Neuron (in vitro differentiated cells): ENCODE results near the gene CDK1.
A peak's percentile ranks its signal among the peaks of the same experiment; 100 is the strongest.

ENCODE experiments used
- H2AFZ ChIP-seq: one replicate; pipeline ENCODE4 v1.6.1; 2013; ENCODE audit warnings: low read depth, mild to moderate bottlenecking, inconsistent platforms, low read length, moderate library complexity
- H3K27me3 ChIP-seq: one replicate; pipeline ENCODE4 v1.6.1; 2013; ENCODE audit warnings: low read length; ENCODE audit not compliant: insufficient read depth
- H3K36me3 ChIP-seq: one replicate; pipeline ENCODE4 v1.6.1; 2013; ENCODE audit warnings: low read length; ENCODE audit not compliant: insufficient read depth
- H3K4me1 ChIP-seq: one replicate; pipeline ENCODE4 v1.6.1; 2013; ENCODE audit warnings: low read length; ENCODE audit not compliant: insufficient read depth
- H3K4me3 ChIP-seq: 2 replicates; pipeline ENCODE4 v1.5.1; 2013; ENCODE audit warnings: mild to moderate bottlenecking, low read length, moderate library complexity
- H3K9me3 ChIP-seq: one replicate; pipeline ENCODE4 v1.6.1; 2013; ENCODE audit warnings: low read length

Gene CDK1

GRCh38 chr10:60778214-60778970 is at the start of gene CDK1:
TSS of gene CDK1 (plus strand) at chr10:60778478. CDS start at chr10:60780166, 1,688 bp downstream.
- peaks cover 1% of the 10 kb centered on the region for H3K9me3 ChIP-seq
- H3K27me3 ChIP-seq: no peaks in the 10 kb centered on the region
- H3K4me3 ChIP-seq: peak within 1 kb of the TSS; percentile 86
- H2AFZ ChIP-seq: peak within 1 kb of the TSS; percentile 98
- H3K36me3 ChIP-seq: peaks cover 19% of the 10 kb centered on the region
- H3K4me1 ChIP-seq: peaks cover 21% of the 10 kb centered on the region

- Histone ChIP-seq H2AFZ (no peak overlapping the region), H3K36me3 (no peaks in the 10 kb centered on the region), H3K4me1 (no peaks in the 10 kb centered on the region), H3K4me3 (no peak overlapping the region), H3K27me3 (no peaks in the 10 kb centered on the region), H3K9me3 (no peaks in the 10 kb centered on the region)
These were observed 49.2 kb upstream of the CDK1 start for GRCh38 chr10:60729106-60729505.

- Histone ChIP-seq H3K36me3 (no peaks in the 10 kb centered on the region), H2AFZ (no peak overlapping the region), H3K27me3 (no peaks in the 10 kb centered on the region), H3K9me3 (no peaks in the 10 kb centered on the region), H3K4me3 (no peak overlapping the region), H3K4me1 (no peaks in the 10 kb centered on the region)
These were observed 47.0 kb upstream of the CDK1 start for GRCh38 chr10:60731134-60731885.

DNA sequence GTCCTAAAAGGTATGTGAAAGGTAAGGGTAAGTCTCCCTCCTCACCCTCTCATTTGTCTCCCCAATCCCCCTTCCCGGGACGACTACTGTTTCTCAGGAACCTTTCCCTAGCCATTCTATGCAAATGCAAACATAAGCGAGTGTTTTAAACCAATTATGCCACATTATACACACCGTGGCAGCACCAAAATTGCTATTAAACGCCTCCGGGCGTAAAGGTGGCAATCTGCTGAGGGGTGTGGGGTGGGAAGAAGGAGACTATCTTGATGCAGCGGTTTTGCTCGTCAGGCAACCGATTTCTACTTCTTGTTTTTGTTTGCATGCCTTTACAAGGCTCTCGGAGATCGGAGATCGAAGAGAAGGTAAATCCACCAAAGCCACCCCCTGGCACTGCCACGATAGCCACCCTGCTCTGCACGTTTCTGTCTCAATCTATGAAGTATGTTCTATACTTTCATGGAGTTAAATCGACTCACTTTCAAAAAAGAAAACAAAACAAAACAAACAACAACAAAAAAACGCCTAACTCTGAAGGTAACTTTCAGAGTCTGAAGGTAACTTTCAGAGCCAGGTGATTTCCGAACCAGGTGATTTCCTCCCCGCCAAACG is 46.0 kb upstream of the CDK1 start:
- H3K27me3 ChIP-seq: no peaks in the 10 kb centered on the region
- no peaks in the 10 kb centered on the region for H3K4me1 ChIP-seq
- no peaks in the 10 kb centered on the region for H3K36me3 ChIP-seq
- no peaks in the 10 kb centered on the region for H3K9me3 ChIP-seq
- H3K4me3 ChIP-seq: peak overlapping the region; percentile 43
- H2AFZ ChIP-seq: no peak overlapping the region

- no peaks in the 10 kb centered on the region for H3K36me3 ChIP-seq
- H3K27me3 ChIP-seq: no peaks in the 10 kb centered on the region
- peak overlapping the region; percentile 83 for H2AFZ ChIP-seq
- peak overlapping the region; percentile 43 for H3K4me3 ChIP-seq
- no peaks in the 10 kb centered on the region for H3K4me1 ChIP-seq
- no peaks in the 10 kb centered on the region for H3K9me3 ChIP-seq
These were observed 45.3 kb upstream of the CDK1 start for GRCh38 chr10:60732807-60733516.

DNA sequence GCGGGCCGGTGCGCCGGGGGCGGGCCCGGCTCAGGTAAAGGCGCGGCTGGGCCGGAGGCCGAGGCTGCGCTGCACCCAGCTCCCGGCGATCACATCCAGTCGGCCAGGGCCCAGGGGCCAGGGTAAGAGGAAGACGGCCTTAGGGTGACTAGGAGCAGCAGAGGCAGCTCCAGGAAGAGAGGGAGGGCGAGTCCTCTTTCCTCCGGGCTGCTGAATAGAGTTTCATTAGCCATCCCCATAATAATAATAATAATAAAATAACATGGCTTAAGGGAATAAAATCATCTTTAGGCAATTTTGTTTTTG is 44.8 kb upstream of the CDK1 start:
- no peaks in the 10 kb centered on the region for H3K4me1 ChIP-seq
- H3K27me3 ChIP-seq: no peaks in the 10 kb centered on the region
- no peaks in the 10 kb centered on the region for H3K9me3 ChIP-seq
- peak overlapping the region; percentile 43 for H3K4me3 ChIP-seq
- peak overlapping the region; percentile 83 for H2AFZ ChIP-seq
- no peaks in the 10 kb centered on the region for H3K36me3 ChIP-seq

- Histone ChIP-seq H3K36me3 (no peaks in the 10 kb centered on the region), H3K27me3 (no peaks in the 10 kb centered on the region), H2AFZ (peak overlapping the region; percentile 83), H3K4me1 (no peaks in the 10 kb centered on the region), H3K4me3 (no peak overlapping the region), H3K9me3 (no peaks in the 10 kb centered on the region)
These were observed 44.5 kb upstream of the CDK1 start for GRCh38 chr10:60733826-60734225.

DNA sequence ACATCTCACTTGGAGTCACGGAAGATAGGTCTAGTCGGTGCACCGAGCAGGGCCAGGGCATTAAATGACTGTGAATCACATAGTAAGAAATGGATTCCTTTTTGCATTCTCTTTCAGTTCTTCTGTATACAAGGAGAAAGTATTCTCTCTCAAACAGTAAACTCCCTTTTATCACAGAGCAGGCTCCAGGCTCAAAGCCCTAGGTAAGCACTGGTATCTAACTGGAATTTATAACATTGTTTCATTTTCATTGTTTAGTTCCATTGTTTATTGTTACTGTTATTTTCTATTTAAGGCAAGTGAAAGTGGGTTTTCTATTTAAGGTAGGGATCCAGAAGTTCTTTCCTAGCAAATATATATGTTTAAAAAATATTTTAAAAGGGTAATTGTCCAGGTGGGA is 44.1 kb upstream of the CDK1 start:
- Histone ChIP-seq H3K36me3 (no peaks in the 10 kb centered on the region), H3K27me3 (no peaks in the 10 kb centered on the region)

GRCh38 chr10:60735244-60735643 is 43.0 kb upstream of the CDK1 start:
- Histone ChIP-seq H2AFZ (no peak overlapping the region), H3K9me3 (no peaks in the 10 kb centered on the region), H3K36me3 (no peaks in the 10 kb centered on the region), H3K4me3 (no peak overlapping the region), H3K4me1 (no peaks in the 10 kb centered on the region), H3K27me3 (no peaks in the 10 kb centered on the region)

More for the DNA sequence above, 44.1 kb upstream of the CDK1 start:
- no peak overlapping the region for H3K4me3 ChIP-seq
- H3K4me1 ChIP-seq: no peaks in the 10 kb centered on the region
- H2AFZ ChIP-seq: no peak overlapping the region
- no peaks in the 10 kb centered on the region for H3K9me3 ChIP-seq

GRCh38 chr10:60737242-60737641 is 41.0 kb upstream of the CDK1 start:
- H3K36me3 ChIP-seq: no peaks in the 10 kb centered on the region
- no peak overlapping the region for H3K4me3 ChIP-seq
- no peak overlapping the region for H2AFZ ChIP-seq
- H3K9me3 ChIP-seq: no peaks in the 10 kb centered on the region
- H3K4me1 ChIP-seq: peaks cover 2% of the 10 kb centered on the region
- no peaks in the 10 kb centered on the region for H3K27me3 ChIP-seq

- no peak overlapping the region for H3K4me3 ChIP-seq
- H2AFZ ChIP-seq: no peak overlapping the region
- H3K27me3 ChIP-seq: no peaks in the 10 kb centered on the region
- no peaks in the 10 kb centered on the region for H3K9me3 ChIP-seq
- no peaks in the 10 kb centered on the region for H3K36me3 ChIP-seq
- H3K4me1 ChIP-seq: peaks cover 8% of the 10 kb centered on the region
These were observed 38.7 kb upstream of the CDK1 start for GRCh38 chr10:60739558-60739957.

GRCh38 chr10:60742512-60742911 is 35.8 kb upstream of the CDK1 start:
- Histone ChIP-seq H2AFZ (no peak overlapping the region), H3K27me3 (no peaks in the 10 kb centered on the region), H3K4me3 (no peak overlapping the region), H3K36me3 (no peaks in the 10 kb centered on the region), H3K4me1 (peaks cover 8% of the 10 kb centered on the region), H3K9me3 (no peaks in the 10 kb centered on the region)
